Measurements from ENCODE around the gene GMPR2.
"Not testable (repeated sequence)": the region's sequence is repeated elsewhere in the genome, so short reads cannot be mapped to it uniquely, and the experiment has no call there.

The GMPR2 gene

DNA sequence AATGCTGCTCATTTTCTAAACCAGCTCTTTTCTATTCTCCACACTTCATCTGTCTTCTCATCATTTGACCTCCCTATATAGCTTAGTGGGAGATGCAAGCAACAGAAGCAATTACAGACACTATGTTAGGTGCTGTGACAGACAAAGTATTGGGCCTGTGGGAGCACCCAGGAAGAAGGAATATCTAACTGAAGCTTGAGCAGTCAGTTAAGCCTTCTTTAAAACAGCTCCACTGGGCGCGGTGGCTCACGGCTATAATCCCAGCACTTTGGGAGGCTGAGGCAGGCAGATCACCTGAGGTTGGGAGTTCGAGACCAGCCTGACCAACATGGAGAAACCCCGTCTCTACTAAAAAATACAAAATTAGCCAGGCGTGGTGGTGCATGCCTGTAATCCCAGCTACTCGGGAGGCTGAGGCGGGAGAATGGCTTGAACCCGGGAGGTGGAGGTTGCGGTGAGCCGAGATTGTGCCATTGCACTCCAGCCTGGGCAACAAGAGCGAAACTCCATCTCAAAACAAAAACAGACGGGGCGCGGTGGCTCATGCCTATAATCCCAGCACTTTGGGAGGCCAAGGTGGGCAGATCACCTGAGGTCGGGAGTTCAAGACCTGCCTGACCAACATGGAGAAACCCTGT, 29.4 kb upstream of the GMPR2 start:
- not testable (repeated sequence) for H3K4me1 ChIP-seq (ENCODE audit: control insufficient read depth in 2 of 2, insufficient read depth in 1 of 2, low read depth in 1 of 2, low read length in 2 of 2); H2BK5ac ChIP-seq (ENCODE audit: low read length); DNase-seq (ENCODE audit: low spot score); H3K23ac ChIP-seq (ENCODE audit: low read depth, low read length, poor library complexity); H3K18ac ChIP-seq (ENCODE audit: low read length); H3K4ac ChIP-seq (ENCODE audit: low read length); H2BK15ac ChIP-seq (ENCODE audit: low read length); H2AK5ac ChIP-seq (ENCODE audit: low read depth, low read length); H3K4me2 ChIP-seq (ENCODE audit: insufficient read depth, low read length, poor library complexity, severe bottlenecking); H4K91ac ChIP-seq (ENCODE audit: low read depth, low read length, poor library complexity); H2BK12ac ChIP-seq (ENCODE audit: low read length); H3K9ac ChIP-seq (ENCODE audit: low read depth, low read length, poor library complexity); H3K9me3 ChIP-seq (replicated peaks in 1 of 2; ENCODE audit: control insufficient read depth in 2 of 2, insufficient read depth in 1 of 2, low read depth in 1 of 2, low read length in 2 of 2); H3K79me1 ChIP-seq (ENCODE audit: low read depth, low read length); H4K8ac ChIP-seq (ENCODE audit: low read depth, low read length); H3K27ac ChIP-seq (replicated peaks; ENCODE audit: low read length); H3K27me3 ChIP-seq (ENCODE audit: control insufficient read depth in 3 of 3, insufficient read depth in 3 of 3, low read depth in 1 of 3, low read length in 3 of 3); H3K14ac ChIP-seq (ENCODE audit: low read length); H2BK120ac ChIP-seq (ENCODE audit: low read depth, low read length); H2AFZ ChIP-seq (ENCODE audit: low read length); H3K4me3 ChIP-seq (ENCODE audit: low read length in 2 of 2)
- H3K36me3 ChIP-seq (replicated peaks in 1 of 2; ENCODE audit: control insufficient read depth in 2 of 2, insufficient read depth in 2 of 2, low read length in 2 of 2), result peaks cover 28 to 78% of the 10 kb centered on the region in 2 donors
- no CpG with 5 or more reads among the region's 16 CpGs for WGBS, 2 donors (ENCODE audit: extremely low coverage in 2 of 2, insufficient read length in 2 of 2, insufficient replicate concordance in 1 of 2)

DNA sequence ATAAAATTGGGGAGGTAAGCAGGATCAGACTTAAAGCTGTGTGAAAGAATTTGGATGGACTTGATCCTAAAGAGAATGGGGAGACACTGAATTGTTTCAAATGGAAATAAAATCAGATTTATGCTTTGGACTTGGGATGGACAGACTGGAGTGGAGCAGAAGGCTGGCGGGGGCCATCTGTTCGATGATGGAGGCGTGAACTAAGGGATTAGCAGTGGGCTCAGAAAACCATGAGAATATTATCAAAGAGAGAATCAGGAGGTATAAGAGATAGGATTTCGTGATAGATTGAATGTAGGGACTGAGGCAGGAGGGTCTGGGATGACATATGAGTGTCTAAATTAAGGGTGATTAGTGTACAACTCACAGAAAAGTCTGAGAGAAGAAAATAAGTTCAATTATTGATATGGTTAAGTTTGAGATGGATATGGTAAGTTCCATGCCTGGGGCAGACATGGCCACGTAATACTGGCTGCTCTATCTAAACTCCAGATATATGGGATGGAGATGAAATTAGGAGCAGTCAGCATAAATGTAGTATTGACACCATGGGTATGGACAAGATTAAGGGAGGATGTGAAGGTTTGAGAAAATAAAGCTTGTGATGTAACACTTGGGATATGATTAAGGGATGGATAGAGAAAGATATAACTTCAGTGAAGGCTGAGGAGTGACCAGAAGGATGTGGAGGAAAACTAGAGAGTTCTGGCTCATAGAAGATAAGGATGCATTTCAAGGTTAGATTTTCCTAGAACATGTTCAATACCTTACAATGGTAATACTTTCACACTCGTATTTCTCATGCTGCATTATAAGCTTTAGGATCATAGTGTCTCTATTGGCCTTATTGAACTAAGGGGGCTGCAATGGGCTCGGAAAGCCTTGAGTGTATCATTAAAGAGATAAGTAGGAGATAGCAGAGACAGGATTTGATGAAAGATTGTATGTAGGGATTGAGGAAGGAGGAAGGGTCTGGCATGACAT, 28.3 kb upstream of the GMPR2 start:
- H3K9me3 ChIP-seq (replicated peaks in 1 of 2; ENCODE audit: control insufficient read depth in 2 of 2, insufficient read depth in 1 of 2, low read depth in 1 of 2, low read length in 2 of 2), result peaks cover 3 to 7% of the 10 kb centered on the region in 2 donors
- no peak overlapping the region for H2BK5ac ChIP-seq (ENCODE audit: low read length)
- H2BK12ac ChIP-seq (ENCODE audit: low read length), result no peak overlapping the region
- H3K9ac ChIP-seq (ENCODE audit: low read depth, low read length, poor library complexity), result no peak overlapping the region
- no peak overlapping the region for H2AK5ac ChIP-seq (ENCODE audit: low read depth, low read length)
- no peak overlapping the region for H3K27ac ChIP-seq (replicated peaks; ENCODE audit: low read length)
- peaks cover 33 to 78% of the 10 kb centered on the region in 2 donors for H3K36me3 ChIP-seq (replicated peaks in 1 of 2; ENCODE audit: control insufficient read depth in 2 of 2, insufficient read depth in 2 of 2, low read length in 2 of 2)
- no peak overlapping the region for H3K23ac ChIP-seq (ENCODE audit: low read depth, low read length, poor library complexity)
- H3K79me1 ChIP-seq (ENCODE audit: low read depth, low read length), result peaks cover 7% of the 10 kb centered on the region
- H3K14ac ChIP-seq (ENCODE audit: low read length), result no peak overlapping the region
- no peak overlapping the region for H2BK15ac ChIP-seq (ENCODE audit: low read length)
- H3K18ac ChIP-seq (ENCODE audit: low read length), result no peak overlapping the region
- DNase-seq (ENCODE audit: low spot score), result no peak
- H3K4me1 ChIP-seq (ENCODE audit: control insufficient read depth in 2 of 2, insufficient read depth in 1 of 2, low read depth in 1 of 2, low read length in 2 of 2), result no peaks in the 10 kb centered on the region
- H4K91ac ChIP-seq (ENCODE audit: low read depth, low read length, poor library complexity), result no peak overlapping the region
- H4K8ac ChIP-seq (ENCODE audit: low read depth, low read length), result no peak overlapping the region
- H3K4me2 ChIP-seq (ENCODE audit: insufficient read depth, low read length, poor library complexity, severe bottlenecking), result no peak overlapping the region
- no peak overlapping the region for H2AFZ ChIP-seq (ENCODE audit: low read length)
- H3K4me3 ChIP-seq (ENCODE audit: low read length in 2 of 2), result no peak overlapping the region
- no peak overlapping the region for H2BK120ac ChIP-seq (ENCODE audit: low read depth, low read length)
- H3K27me3 ChIP-seq (ENCODE audit: control insufficient read depth in 3 of 3, insufficient read depth in 3 of 3, low read depth in 1 of 3, low read length in 3 of 3), result no peaks in the 10 kb centered on the region
- no peak overlapping the region for H3K4ac ChIP-seq (ENCODE audit: low read length)
- 100% methylated on average over 1 of the region's 7 CpGs for WGBS, 2 donors (ENCODE audit: extremely low coverage in 2 of 2, insufficient read length in 2 of 2, insufficient replicate concordance in 1 of 2)

DNA sequence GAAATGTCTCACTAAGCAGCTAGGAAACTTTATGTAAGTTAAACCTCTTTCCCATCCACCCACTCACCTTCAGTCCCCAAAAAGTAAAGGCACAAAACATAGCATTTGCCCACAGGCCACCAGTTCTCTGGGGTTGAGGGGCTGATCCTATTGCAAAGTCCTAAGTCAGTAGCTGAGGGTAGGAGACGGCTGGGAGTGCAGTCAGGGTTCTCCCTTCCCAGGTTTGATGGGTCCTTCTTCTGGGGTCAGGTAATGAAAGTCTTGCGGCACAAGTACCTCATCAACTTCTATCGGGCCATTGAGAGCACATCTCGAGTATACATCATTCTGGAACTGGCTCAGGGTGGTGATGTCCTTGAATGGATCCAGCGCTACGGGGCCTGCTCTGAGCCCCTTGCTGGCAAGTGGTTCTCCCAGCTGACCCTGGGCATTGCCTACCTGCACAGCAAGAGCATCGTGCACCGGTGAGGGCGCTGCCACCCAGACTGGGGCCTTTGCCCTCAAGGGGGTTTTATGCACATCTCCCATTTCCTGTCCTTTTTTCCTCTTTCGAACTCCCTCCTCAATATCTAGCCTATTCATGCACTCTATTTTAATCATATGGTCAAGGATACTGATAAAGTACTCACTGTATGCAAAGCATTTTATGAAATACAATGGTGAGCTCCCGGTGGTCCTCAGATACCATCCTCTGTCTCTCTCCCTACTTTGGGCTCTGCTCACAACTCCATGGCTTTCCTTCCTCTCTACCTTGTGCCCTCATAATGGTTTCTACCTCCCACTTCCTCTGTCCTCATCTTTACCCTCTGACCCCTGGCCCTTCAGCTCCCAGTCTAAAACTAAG, 26.2 kb upstream of the GMPR2 start:
- Histone ChIP-seq H4K91ac (ENCODE audit: low read depth, low read length, poor library complexity) (no peak overlapping the region), H3K79me1 (ENCODE audit: low read depth, low read length) (peaks cover 7% of the 10 kb centered on the region)
- no CpG with 5 or more reads among the region's 11 CpGs for WGBS, 2 donors (ENCODE audit: extremely low coverage in 2 of 2, insufficient read length in 2 of 2, insufficient replicate concordance in 1 of 2)

More for the DNA sequence above, 26.2 kb upstream of the GMPR2 start:
- Histone ChIP-seq H3K18ac (ENCODE audit: low read length) (no peak overlapping the region), H3K27ac (replicated peaks; ENCODE audit: low read length) (no peak overlapping the region), H3K27me3 (ENCODE audit: control insufficient read depth in 3 of 3, insufficient read depth in 3 of 3, low read depth in 1 of 3, low read length in 3 of 3) (no peaks in the 10 kb centered on the region), H3K14ac (ENCODE audit: low read length) (no peak overlapping the region), H3K4ac (ENCODE audit: low read length) (no peak overlapping the region), H4K8ac (ENCODE audit: low read depth, low read length) (no peak overlapping the region), H2AK5ac (ENCODE audit: low read depth, low read length) (no peak overlapping the region), H3K4me3 (ENCODE audit: low read length in 2 of 2) (peak overlapping the region in 1 of 2 donors; percentile 52), H2BK12ac (ENCODE audit: low read length) (no peak overlapping the region), H2AFZ (ENCODE audit: low read length) (no peak overlapping the region), H3K9ac (ENCODE audit: low read depth, low read length, poor library complexity) (no peak overlapping the region), H3K36me3 (replicated peaks in 1 of 2; ENCODE audit: control insufficient read depth in 2 of 2, insufficient read depth in 2 of 2, low read length in 2 of 2) (peaks cover 45 to 86% of the 10 kb centered on the region in 2 donors), H2BK120ac (ENCODE audit: low read depth, low read length) (no peak overlapping the region), H3K23ac (ENCODE audit: low read depth, low read length, poor library complexity) (no peak overlapping the region), H2BK5ac (ENCODE audit: low read length) (no peak overlapping the region), H3K4me1 (ENCODE audit: control insufficient read depth in 2 of 2, insufficient read depth in 1 of 2, low read depth in 1 of 2, low read length in 2 of 2) (no peaks in the 10 kb centered on the region), H2BK15ac (ENCODE audit: low read length) (no peak overlapping the region), H3K9me3 (replicated peaks in 1 of 2; ENCODE audit: control insufficient read depth in 2 of 2, insufficient read depth in 1 of 2, low read depth in 1 of 2, low read length in 2 of 2) (peaks cover 3% of the 10 kb centered on the region in 2 donors), H3K4me2 (ENCODE audit: insufficient read depth, low read length, poor library complexity, severe bottlenecking) (no peak overlapping the region)
- no peak for DNase-seq (ENCODE audit: low spot score)
